ENCODE data around the gene ZMYM2.

DNA sequence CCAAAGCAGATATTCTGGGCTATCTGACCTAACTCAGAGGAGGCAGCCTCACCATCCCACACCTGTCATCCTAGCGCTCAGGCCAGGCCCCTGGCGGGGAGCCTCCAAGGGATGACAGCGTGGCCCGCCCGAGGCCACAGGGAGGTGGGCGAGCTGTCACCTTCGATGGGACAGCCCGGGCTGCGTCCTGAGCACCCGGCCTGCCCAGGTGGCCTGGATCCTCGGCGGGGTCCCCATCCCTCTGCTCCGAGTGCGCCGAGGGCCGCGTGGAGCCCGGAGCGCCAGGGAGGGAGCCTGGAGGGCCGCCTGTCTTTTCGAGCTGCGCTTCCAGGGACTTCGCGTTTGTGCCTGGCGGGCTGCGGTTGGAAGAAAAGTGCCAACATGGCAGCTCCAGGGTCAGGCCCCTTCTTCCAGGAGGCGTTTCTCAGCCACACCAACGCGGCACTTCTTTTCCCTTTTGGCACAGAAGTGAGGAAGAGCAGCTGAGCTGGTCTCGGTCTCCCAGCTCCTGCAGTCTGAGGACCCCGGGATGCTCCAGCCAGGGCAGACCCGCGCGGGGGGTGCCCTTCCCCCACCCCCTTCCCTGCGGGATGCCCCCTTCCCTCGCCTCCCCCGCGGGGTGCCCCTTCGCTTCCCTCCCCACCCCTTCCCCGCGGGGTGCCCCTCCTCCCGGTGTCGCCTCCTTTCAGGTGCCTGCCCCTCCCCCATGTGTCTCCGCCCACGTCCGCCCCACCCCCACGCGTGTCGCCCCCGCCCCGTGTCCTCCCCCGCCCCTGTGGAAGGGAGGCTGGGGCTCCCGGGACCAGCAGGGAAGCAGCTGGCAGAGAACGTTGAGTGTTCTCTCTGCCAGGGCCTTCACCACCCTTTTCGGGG, 160.0 kb downstream of the ZMYM2 start:
- TF ChIP-seq, protein P1, sequence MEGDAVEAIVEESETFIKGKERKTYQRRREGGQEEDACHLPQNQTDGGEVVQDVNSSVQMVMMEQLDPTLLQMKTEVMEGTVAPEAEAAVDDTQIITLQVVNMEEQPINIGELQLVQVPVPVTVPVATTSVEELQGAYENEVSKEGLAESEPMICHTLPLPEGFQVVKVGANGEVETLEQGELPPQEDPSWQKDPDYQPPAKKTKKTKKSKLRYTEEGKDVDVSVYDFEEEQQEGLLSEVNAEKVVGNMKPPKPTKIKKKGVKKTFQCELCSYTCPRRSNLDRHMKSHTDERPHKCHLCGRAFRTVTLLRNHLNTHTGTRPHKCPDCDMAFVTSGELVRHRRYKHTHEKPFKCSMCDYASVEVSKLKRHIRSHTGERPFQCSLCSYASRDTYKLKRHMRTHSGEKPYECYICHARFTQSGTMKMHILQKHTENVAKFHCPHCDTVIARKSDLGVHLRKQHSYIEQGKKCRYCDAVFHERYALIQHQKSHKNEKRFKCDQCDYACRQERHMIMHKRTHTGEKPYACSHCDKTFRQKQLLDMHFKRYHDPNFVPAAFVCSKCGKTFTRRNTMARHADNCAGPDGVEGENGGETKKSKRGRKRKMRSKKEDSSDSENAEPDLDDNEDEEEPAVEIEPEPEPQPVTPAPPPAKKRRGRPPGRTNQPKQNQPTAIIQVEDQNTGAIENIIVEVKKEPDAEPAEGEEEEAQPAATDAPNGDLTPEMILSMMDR (conservative IDR thresholded peaks at IDR 0.05; ENCODE audit: low read length), result no peak
- no peak for TF ChIP-seq EZH2phosphoT487 (IDR thresholded peaks at IDR 0.05; ENCODE audit: borderline replicate concordance)

All from Loucy (cell line).